Astrocyte (in vitro differentiated cells and primary cell): ENCODE data around the gene CFAP52.

Experiments
- CTCF ChIP-seq: IDR thresholded peaks from 2 replicates; pipeline ENCODE4 v1.5.1; 2011; ENCODE audit warnings: low read depth, mild to moderate bottlenecking, inconsistent platforms, low read length, moderate library complexity; ENCODE audit not compliant: insufficient read depth
- EZH2 ChIP-seq: IDR thresholded peaks from 2 replicates; pipeline ENCODE4 v1.6.1; 2012; ENCODE audit warnings: mild to moderate bottlenecking, low read length, inconsistent platforms; ENCODE audit not compliant: insufficient read depth

- TF ChIP-seq CTCF (no peak), EZH2 (no peak)
Observed at GRCh38 chr17:9643611-9644010, 67.2 kb downstream of the CFAP52 start.
